GM18858 (cell line): ENCODE data around the gene ZBED6.

ENCODE experiments used
- ATAC-seq: cut with Tn5 transposase; IDR thresholded peaks from one replicate; pipeline ENCODE4 v1.9.1; 2021; ENCODE audit not compliant: unreplicated experiment

ZBED6 gene

DNA sequence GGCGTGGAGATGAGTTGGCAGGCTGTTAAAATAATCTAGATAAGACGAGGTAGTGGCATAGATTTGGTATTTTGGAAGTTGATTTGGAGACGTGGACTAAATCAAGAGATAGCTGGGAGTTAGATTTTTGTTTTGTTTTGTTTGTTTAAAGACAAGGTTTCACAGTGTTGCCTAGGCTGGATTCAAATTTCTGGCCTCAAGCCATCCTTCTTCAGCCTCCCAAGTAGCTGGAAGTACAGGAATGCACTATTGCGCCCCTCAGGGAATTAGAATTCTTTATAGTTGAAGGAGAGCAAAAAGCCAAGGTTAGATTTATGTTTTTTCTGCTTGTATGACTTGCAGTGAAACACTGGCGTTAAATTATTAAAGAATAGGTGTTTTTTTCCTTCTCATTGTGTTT, 43.7 kb downstream of the ZBED6 start:
- no peak for ATAC-seq

DNA sequence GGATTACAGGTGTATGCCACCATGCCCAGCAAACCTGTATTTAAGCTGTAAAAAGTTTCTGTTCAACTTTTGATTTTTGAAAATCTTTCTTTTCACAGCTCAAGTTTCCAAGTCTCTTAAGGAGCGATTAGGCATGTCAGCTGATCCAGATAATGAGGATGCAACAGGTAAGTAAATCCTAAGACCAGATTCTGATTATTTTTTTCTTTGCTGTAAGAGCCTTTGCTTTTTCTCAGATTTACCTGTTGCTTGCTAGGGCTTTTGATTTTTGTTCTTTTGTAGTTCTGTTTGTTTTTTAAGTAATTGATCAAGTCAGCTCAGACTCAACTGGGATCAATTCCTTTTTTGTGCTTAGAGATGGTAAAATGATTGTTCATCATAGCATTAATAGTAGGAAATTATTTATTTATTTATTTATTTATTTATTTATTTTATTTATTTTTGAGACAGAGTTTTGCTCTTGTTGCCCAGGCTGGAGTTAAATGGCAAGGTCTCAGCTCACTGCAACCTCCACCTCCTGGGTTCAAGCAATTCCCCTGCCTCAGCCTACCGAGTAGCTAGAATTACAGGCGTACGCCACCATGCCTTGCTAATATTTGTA, 44.9 kb downstream of the ZBED6 start:
- ATAC-seq: no peak

DNA sequence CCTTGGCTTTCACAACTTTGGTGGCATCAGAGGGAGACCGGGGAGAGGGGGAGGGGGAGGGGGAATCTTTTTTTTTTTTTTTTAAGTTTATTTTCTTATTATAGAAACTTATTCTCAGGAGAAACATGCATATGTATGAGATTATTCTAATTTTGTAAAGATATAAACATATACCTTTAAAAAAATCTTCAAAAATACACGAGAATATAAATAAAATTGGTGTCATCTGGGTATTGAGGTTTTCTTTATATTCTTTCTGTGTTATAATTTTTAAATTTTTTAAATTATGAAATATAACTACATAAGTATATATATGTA, 47.1 kb downstream of the ZBED6 start:
- no peak for ATAC-seq

DNA sequence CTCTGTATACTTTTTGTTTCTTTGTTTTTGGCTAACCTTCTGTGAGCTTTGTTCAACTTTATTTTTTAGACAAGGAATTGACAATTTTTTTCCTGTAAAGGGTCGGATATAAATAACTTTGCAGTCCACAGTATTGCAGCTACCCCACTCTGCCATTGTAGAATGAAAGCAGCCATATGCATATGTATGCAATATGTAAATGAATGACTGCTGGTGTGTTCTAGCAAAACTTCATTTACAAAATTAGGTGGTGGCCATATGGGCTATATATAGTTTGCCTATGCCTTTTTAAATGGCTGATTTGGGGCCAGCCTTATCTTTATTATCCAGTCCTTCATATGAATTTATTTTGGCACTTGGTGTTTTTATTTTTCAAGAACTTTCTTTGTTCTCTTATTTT, 48.0 kb downstream of the ZBED6 start:
- ATAC-seq: no peak
